Measurements from ENCODE around the gene ARV1.
"Not testable (repeated sequence)": the region's sequence is repeated elsewhere in the genome, so short reads cannot be mapped to it uniquely, and the experiment has no call there.

Gene ARV1

DNA sequence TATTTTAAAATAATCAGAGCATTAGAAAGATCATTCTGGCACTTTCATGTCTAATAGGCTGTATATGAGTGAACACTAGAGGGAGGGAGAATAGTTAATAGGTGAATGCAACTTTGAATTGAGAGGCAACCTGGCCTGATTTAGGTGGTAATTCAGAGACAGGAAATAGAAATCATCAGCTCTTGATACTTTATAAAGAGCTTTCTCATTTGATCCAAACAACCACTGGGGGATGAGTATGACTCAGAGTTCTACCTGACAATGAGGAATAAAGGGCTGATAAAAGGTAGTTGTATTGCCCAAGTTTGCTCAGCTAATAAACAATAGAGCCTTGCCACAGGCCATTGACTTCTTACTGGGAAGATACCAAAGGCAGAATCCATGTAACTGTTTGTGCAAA lies 66.4 kb downstream of the ARV1 start:
- no peak for DNase-seq

DNA sequence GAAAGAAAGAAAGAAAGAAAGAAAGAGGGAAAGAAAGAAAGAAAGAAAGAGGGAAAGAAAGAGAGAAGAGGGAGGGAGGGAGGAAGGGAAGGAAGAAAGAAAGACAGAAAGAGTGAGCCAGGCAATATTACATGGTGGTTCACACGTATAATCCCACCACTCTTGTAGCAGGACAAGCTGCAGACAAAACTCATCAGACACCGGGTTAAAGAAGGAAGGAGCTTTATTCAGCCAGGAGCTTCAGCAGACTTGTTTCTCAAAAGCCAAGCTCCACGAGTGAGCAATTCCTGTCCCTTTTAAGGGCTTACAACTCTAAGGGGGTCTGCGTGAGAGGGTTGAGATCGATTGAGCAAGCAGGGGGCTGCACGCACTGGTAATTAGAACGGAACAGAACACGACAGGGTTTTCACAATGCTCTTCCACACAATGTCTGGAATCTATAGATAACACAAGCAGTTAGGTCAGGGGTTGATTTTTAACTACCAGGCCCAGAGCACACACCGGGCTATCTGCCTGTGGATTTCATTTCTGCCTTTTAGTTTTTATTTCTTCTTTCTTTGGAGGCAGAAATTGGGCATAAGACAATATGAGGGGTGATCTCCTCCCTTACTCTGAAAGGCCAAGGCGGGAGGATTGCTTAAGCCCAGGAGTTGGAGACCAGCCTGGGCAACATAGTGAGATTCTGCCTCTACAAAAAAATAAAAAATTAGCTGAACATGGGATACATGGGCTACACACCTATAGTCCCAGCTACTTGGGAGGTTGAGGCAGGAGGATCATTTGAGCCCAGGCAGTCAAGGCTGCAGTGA lies 67.2 kb downstream of the ARV1 start:
- DNase-seq, result not testable (repeated sequence)

DNA sequence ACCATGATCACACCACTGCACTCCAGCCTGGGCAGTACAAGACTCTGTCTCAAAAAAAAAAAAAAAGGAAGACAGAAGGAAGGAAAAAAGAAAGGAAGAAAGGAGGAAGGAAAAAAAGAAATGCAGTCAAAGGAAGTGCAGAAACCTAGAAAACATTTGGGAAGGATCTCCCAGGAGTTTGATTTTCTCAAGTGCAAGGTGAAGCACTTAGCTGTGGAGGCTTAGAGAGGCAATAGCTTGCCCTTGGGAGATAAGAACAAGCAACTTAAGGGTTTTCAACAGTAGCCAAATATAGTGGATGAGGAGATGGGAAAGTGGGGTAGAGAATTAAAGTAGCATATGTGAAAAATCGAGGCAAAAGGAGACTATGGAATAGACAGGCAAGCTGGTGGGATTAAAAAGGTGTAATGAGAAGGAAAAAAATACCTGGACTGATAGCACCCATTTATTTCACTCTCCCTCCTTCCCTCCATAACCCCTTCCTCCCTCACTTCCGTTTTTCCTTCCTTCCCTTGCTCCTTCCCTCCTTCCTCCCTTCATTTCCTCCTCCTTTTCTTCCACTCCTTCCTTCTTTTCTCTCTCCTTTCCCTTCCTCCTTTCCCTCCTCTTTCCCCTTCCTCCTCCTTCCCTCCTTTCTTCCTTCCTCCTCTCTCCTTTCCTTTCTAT lies 68.0 kb downstream of the ARV1 start:
- DNase-seq, result no peak

DNA sequence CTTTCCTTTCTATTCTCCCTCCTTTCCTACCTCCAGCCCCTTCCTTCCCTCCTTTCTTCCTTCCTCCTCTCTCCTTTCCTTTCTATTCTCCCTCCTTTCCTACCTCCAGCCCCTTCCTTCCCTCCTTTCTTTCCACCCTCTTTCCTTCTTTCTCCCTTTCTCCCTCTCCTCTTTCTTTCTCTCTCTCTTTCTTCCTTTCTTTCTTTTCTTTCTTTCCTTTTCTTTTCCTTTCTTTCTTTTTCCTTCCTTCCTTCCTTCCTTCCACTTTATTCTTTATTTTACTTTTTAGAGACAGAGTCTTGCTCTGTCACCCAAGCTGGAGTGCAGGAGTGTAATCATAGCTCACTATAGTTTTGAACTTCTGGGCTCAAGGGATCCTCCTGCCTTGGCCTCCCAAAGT lies 68.6 kb downstream of the ARV1 start:
- DNase-seq, result not testable (repeated sequence)

DNA sequence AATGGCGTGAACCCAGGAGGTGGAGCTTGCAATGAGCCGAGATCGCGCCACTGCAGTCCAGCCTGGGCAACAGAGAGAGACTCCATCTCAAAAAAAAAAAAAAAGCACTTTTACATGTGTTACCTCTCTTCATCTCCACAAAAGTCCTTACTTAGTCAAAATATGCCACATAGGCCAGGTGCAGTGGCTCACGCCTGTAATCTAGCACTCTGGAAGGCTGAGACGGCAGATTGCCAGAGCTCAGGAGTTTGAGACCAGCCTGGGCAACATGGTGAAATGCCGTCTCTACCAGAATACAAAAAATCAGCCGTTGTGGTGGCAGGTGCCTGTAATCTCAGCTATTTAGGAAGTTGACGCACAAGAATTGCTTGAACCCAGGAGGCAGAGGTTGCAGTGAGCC lies 69.5 kb downstream of the ARV1 start:
- not testable (repeated sequence) for DNase-seq

DNA sequence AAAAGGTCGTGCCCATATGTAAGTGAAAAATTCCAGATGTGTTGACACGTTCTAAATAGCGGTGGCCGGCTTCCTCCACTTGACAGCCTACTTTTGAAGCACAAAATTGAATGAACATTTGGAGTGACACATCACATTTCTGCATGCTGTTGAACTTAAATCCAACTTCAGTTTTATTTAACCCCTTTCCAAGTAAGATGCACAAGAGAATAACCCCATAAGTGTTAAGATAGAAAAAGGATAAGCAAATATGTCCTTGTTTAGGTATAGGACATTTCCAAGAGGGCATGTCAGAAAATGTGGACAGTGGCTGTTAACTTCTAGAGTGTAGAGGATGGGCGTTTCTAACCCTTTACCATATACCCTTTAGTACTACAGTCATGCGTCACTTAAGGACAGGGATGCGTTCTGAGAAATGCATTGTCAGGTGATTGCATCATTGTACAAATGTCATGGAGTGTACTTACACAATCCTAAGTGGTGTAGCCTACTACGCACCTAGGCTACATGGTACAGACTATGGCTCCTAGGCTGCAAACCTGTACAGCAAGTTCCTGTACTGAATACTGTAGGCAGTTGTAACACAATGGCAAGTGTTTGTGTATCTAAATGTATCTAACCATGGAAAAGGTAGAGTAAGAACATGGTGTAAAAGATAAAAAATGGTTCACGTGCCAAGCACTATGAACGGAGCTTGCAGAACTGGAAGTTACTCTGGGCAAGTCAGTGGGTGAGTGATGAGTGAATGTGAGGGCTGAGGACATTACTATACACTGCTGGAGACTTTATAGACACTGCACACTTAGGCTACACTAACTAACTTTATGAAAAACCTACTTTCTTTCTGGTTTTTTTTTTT lies 70.5 kb downstream of the ARV1 start:
- DNase-seq, result no peak

Measured in activated CD4-positive, alpha-beta T cell treated with anti-CD3 and anti-CD28 coated beads, Interleukin-2, amount 50 U/mL, for 48 hours (primary cell).